H9 (cell line): ENCODE results near the gene RNF148. TPM values are rescaled to one million over a fixed set of nuclear protein-coding genes. Genes with fewer than 3 reads are reported as not detected.
A peak's percentile ranks its signal among the peaks of the same experiment; 100 is the strongest.

ENCODE experiments used
- DNase-seq: peaks from one replicate; pipeline ENCODE4 v3.0.0-alpha.2; 2017
- H2AFZ ChIP-seq: one replicate; pipeline ENCODE4 v1.6.1; 2013; ENCODE audit warnings: mild to moderate bottlenecking, low read length, control low read depth, moderate library complexity
- H2AK5ac ChIP-seq: 2 replicates; pipeline ENCODE4 v1.6.1; 2013; ENCODE audit warnings: low read length, control low read depth, mixed read lengths; ENCODE audit not compliant: insufficient read length
- H2BK120ac ChIP-seq: one replicate; pipeline ENCODE4 v1.6.1; 2013; ENCODE audit warnings: low read depth, mild to moderate bottlenecking, low read length, control low read depth, inconsistent platforms; ENCODE audit not compliant: poor library complexity, severe bottlenecking
- H2BK12ac ChIP-seq: 2 replicates; pipeline ENCODE4 v1.6.1; 2013; ENCODE audit warnings: low read length, control low read depth, mixed read lengths, low read depth; ENCODE audit not compliant: insufficient read length
- H2BK15ac ChIP-seq: 2 replicates; pipeline ENCODE4 v1.6.1; 2013; ENCODE audit warnings: low read depth, low read length, control low read depth
- H2BK20ac ChIP-seq: one replicate; pipeline ENCODE4 v1.6.1; 2013; ENCODE audit warnings: low read depth, mild to moderate bottlenecking, low read length, control low read depth, inconsistent platforms; ENCODE audit not compliant: poor library complexity, severe bottlenecking
- H2BK5ac ChIP-seq: 2 replicates; pipeline ENCODE4 v1.6.1; 2013; ENCODE audit warnings: low read length, control low read depth, mixed read lengths; ENCODE audit not compliant: insufficient read length
- H3K14ac ChIP-seq: 2 replicates; pipeline ENCODE4 v1.6.1; 2013; ENCODE audit warnings: low read length, control low read depth; ENCODE audit not compliant: insufficient read depth
- H3K18ac ChIP-seq: 2 replicates; pipeline ENCODE4 v1.6.1; 2013; ENCODE audit warnings: low read depth, mild to moderate bottlenecking, mixed read lengths, low read length, control low read depth; ENCODE audit not compliant: insufficient read length
- H3K23ac ChIP-seq: 2 replicates; pipeline ENCODE4 v1.6.1; 2013; ENCODE audit warnings: low read length, control low read depth, mixed read lengths, low read depth; ENCODE audit not compliant: insufficient read length
- H3K23me2 ChIP-seq: 2 replicates; pipeline ENCODE4 v1.6.1; 2013; ENCODE audit warnings: low read depth, mild to moderate bottlenecking, mixed read lengths, low read length, control low read depth; ENCODE audit not compliant: insufficient read length, poor library complexity, severe bottlenecking
- H3K27ac ChIP-seq: 2 replicates; pipeline ENCODE4 v1.5.1; 2013; ENCODE audit warnings: low read length, control low read depth, mixed read lengths, low read depth; ENCODE audit not compliant: insufficient read length
- H3K27me3 ChIP-seq: 2 replicates; pipeline ENCODE4 v1.6.1; 2013; ENCODE audit warnings: low read length, control low read depth, inconsistent platforms; ENCODE audit not compliant: insufficient read depth
- H3K4ac ChIP-seq: 2 replicates; pipeline ENCODE4 v1.6.1; 2013; ENCODE audit warnings: low read depth, mild to moderate bottlenecking, control low read depth, inconsistent platforms, low read length, moderate library complexity
- H3K4me1 ChIP-seq: 2 replicates; pipeline ENCODE4 v1.6.1; 2013; ENCODE audit warnings: low read length, control low read depth, inconsistent platforms; ENCODE audit not compliant: insufficient read depth
- H3K4me2 ChIP-seq: 2 replicates; pipeline ENCODE4 v1.6.1; 2013; ENCODE audit warnings: low read length, control low read depth, mixed read lengths; ENCODE audit not compliant: insufficient read length, insufficient read depth
- H3K56ac ChIP-seq: 2 replicates; pipeline ENCODE4 v1.6.1; 2013; ENCODE audit warnings: low read depth, mild to moderate bottlenecking, mixed read lengths, low read length, control low read depth; ENCODE audit not compliant: insufficient read length
- H3K79me1 ChIP-seq: 2 replicates; pipeline ENCODE4 v1.6.1; 2013; ENCODE audit warnings: low read depth, mild to moderate bottlenecking, moderate library complexity, low read length, control low read depth, inconsistent platforms; ENCODE audit not compliant: insufficient read depth, poor library complexity, severe bottlenecking
- H3K79me2 ChIP-seq: 2 replicates; pipeline ENCODE4 v1.6.1; 2013; ENCODE audit warnings: low read length, control low read depth, inconsistent platforms; ENCODE audit not compliant: insufficient read depth
- H3K9ac ChIP-seq: 2 replicates; pipeline ENCODE4 v1.6.1; 2013; ENCODE audit warnings: low read length, control low read depth, mixed read lengths; ENCODE audit not compliant: insufficient read length; ENCODE audit errors: extremely low read depth
- H3K9me3 ChIP-seq: one replicate; pipeline ENCODE4 v1.6.1; 2013; ENCODE audit warnings: low read depth, low read length, inconsistent platforms; ENCODE audit not compliant: control insufficient read depth
- H3T11ph ChIP-seq: one replicate; pipeline ENCODE4 v1.6.1; 2013; ENCODE audit warnings: mild to moderate bottlenecking, low read length, control low read depth, inconsistent platforms
- H4K20me1 ChIP-seq: one replicate; pipeline ENCODE4 v1.6.1; 2013; ENCODE audit not compliant: control insufficient read depth, insufficient read length, insufficient read depth
- H4K5ac ChIP-seq: 2 replicates; pipeline ENCODE4 v1.6.1; 2013; ENCODE audit warnings: low read depth, mild to moderate bottlenecking, mixed read lengths, low read length, control low read depth; ENCODE audit not compliant: insufficient read length
- H4K8ac ChIP-seq: replicated peaks from 2 replicates; pipeline ENCODE4 v1.6.1; 2013; ENCODE audit warnings: low read length, control low read depth, mixed read lengths, low read depth; ENCODE audit not compliant: insufficient read length
- H4K91ac ChIP-seq: 2 replicates; pipeline ENCODE4 v1.6.1; 2013; ENCODE audit warnings: low read depth, mild to moderate bottlenecking, moderate library complexity, mixed read lengths, low read length, control low read depth; ENCODE audit not compliant: insufficient read length
- H3K27ac Mint-ChIP-seq, 3 experiments: 2 replicates in 2 of 3; 3 replicates in 1 of 3; pipeline ENCODE4 v1.8.0; 2020 to 2021; ENCODE audit warnings: mixed read lengths in 3 of 3, mild to moderate bottlenecking in 1 of 3, moderate library complexity in 1 of 3
- H3K27me3 Mint-ChIP-seq: 2 replicates; pipeline ENCODE4 v1.8.0; 2021; ENCODE audit warnings: low read depth, mild to moderate bottlenecking, moderate library complexity, mixed read lengths
- H3K36me3 Mint-ChIP-seq, 3 experiments: 2 replicates in 2 of 3; 3 replicates in 1 of 3; pipeline ENCODE4 v1.8.0; 2020 to 2021; ENCODE audit warnings: low read depth in 3 of 3, mixed read lengths in 3 of 3; ENCODE audit not compliant: insufficient read depth in 1 of 3
- H3K4me1 Mint-ChIP-seq, 2 experiments: 2 replicates each; pipeline ENCODE4 v1.8.0; 2020; ENCODE audit warnings: mixed read lengths in 2 of 2
- H3K4me3 Mint-ChIP-seq, 2 experiments: 2 replicates in 1 of 2; 3 replicates in 1 of 2; pipeline ENCODE4 v1.8.0; 2020 to 2021; ENCODE audit warnings: mild to moderate bottlenecking in 2 of 2, mixed read lengths in 2 of 2, moderate library complexity in 1 of 2
- H3K9me3 Mint-ChIP-seq, 2 experiments: 2 replicates in 1 of 2; 3 replicates in 1 of 2; pipeline ENCODE4 v1.8.0; 2020; ENCODE audit warnings: mild to moderate bottlenecking in 2 of 2, mixed read lengths in 2 of 2, moderate library complexity in 1 of 2
- total RNA-seq: library from RNA; stranded (reverse); gene quantifications from 2 replicates; pipeline ENCODE4 v1.2.1, GENCODE V29; 2021
- TF ChIP-seq, protein P1 (sequence below): fragments of 200-600 bp; sonication (generic); conservative IDR thresholded peaks from 3 replicates; pipeline ENCODE4 v1.8.0; 2021; ENCODE audit warnings: antibody characterized with exemption, mild to moderate bottlenecking

The RNF148 gene
- total RNA-seq, 1 experiment from 2014 or later = 0.39 TPM

DNA sequence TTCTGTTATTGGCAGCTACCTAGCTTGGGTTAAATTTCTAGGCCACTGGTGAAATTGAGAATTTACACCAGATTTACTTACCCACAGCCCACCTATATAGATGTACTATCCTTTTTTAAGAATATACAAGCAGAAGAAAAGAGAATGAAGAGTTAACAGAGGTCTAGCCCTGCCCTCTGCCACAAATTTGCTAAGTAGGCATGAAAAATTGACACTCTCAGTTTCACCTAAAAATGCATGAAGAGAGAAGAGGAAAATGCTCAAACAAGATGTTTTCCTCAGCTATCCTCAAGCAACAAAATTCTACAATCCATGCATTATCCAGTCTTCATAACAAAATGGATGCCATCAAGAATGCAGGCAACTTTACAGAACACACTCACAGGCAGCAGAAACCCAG, 24.6 kb upstream of the RNF148 start:
- Histone ChIP-seq H3K23me2 (no peaks in the 10 kb centered on the region), H3K27ac (no peak overlapping the region), H3K23ac (no peak overlapping the region), H2BK12ac (no peak overlapping the region), H3K79me2 (no peaks in the 10 kb centered on the region; the same call in 1 of the 2 replicates), H2BK15ac (no peak overlapping the region), H4K20me1 (no peaks in the 10 kb centered on the region), H4K91ac (no peak overlapping the region), H2BK20ac (no peak overlapping the region), H2AFZ (no peak overlapping the region), H2BK5ac (no peak overlapping the region), H3K27me3 (no peaks in the 10 kb centered on the region), H3K79me1 (no peaks in the 10 kb centered on the region), H3K56ac (no peak overlapping the region), H3K14ac (no peak overlapping the region), H3K4ac (no peak overlapping the region), H3K9me3 (no peaks in the 10 kb centered on the region), H3T11ph (no peak overlapping the region), H2AK5ac (no peak overlapping the region), H3K9ac (no peak overlapping the region), H3K4me1 (no peaks in the 10 kb centered on the region; the same call in 1 of the 2 replicates), H4K5ac (no peak overlapping the region), H2BK120ac (no peak overlapping the region), H3K18ac (no peak overlapping the region), H3K4me2 (no peak overlapping the region), H4K8ac (no peak overlapping the region)
- H3K4me1 Mint-ChIP-seq = peaks cover 6 to 8% of the 10 kb centered on the region in 2 experiments
- H3K27me3 Mint-ChIP-seq = no peaks in the 10 kb centered on the region
- TF ChIP-seq, protein P1, sequence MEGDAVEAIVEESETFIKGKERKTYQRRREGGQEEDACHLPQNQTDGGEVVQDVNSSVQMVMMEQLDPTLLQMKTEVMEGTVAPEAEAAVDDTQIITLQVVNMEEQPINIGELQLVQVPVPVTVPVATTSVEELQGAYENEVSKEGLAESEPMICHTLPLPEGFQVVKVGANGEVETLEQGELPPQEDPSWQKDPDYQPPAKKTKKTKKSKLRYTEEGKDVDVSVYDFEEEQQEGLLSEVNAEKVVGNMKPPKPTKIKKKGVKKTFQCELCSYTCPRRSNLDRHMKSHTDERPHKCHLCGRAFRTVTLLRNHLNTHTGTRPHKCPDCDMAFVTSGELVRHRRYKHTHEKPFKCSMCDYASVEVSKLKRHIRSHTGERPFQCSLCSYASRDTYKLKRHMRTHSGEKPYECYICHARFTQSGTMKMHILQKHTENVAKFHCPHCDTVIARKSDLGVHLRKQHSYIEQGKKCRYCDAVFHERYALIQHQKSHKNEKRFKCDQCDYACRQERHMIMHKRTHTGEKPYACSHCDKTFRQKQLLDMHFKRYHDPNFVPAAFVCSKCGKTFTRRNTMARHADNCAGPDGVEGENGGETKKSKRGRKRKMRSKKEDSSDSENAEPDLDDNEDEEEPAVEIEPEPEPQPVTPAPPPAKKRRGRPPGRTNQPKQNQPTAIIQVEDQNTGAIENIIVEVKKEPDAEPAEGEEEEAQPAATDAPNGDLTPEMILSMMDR = no peak
- no peak overlapping the region for H3K4me3 Mint-ChIP-seq
- H3K27ac Mint-ChIP-seq = peak overlapping the region in 1 of 3 experiments; percentile 0; a peak in 1 of 7 replicates
- no peak for DNase-seq
- no peaks in the 10 kb centered on the region for H3K9me3 Mint-ChIP-seq
- no peaks in the 10 kb centered on the region; a peak in 1 of 7 replicates for H3K36me3 Mint-ChIP-seq
